ENCODE measurements around the gene STPG4.

DNA sequence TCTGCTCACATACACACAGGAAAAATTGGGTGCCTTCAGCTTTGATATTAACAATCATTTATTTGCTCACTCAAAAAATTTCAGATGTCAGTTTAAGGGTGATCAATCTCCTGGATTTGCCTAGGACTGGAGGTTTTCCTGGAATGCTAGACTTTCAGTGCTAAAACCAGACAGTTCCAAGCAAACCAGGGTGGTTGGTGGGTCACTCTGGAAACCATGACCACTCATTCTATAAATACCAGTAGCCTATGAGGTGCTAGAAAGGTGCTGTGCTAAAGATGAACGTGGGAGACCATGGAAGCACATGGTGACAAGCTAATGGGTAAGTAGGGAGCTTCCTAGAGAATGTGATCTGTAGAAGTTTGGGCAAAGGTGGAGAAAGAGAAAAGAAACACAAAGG lies 25.4 kb upstream of the STPG4 start:
- TF ChIP-seq, protein P1, sequence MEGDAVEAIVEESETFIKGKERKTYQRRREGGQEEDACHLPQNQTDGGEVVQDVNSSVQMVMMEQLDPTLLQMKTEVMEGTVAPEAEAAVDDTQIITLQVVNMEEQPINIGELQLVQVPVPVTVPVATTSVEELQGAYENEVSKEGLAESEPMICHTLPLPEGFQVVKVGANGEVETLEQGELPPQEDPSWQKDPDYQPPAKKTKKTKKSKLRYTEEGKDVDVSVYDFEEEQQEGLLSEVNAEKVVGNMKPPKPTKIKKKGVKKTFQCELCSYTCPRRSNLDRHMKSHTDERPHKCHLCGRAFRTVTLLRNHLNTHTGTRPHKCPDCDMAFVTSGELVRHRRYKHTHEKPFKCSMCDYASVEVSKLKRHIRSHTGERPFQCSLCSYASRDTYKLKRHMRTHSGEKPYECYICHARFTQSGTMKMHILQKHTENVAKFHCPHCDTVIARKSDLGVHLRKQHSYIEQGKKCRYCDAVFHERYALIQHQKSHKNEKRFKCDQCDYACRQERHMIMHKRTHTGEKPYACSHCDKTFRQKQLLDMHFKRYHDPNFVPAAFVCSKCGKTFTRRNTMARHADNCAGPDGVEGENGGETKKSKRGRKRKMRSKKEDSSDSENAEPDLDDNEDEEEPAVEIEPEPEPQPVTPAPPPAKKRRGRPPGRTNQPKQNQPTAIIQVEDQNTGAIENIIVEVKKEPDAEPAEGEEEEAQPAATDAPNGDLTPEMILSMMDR (IDR thresholded peaks at IDR 0.05), result no peak
- TF ChIP-seq POLR2AphosphoS5 (IDR thresholded peaks at IDR 0.05) (no peak), POLR2A (IDR thresholded peaks at IDR 0.05) (no peak)

Measured in breast epithelium (tissue), 3 donors.